Measurements from ENCODE around the gene KIF3B. TPM values are rescaled to one million over a fixed set of nuclear protein-coding genes. Genes with fewer than 3 reads are reported as not detected.

KIF3B gene
- total RNA-seq, 1 experiment from 2014 or later = 52.3 TPM

GRCh38 chr20:32362901-32363364 is 85.5 kb downstream of the KIF3B start:
- H3K36me3 ChIP-seq (ENCODE audit: low read depth) = 0 out of 2 replicates have a peak, but pooled peaks cover 4% of the 10 kb centered on the region
- H3K79me2 ChIP-seq (ENCODE audit: low read depth) = peaks cover 93% of the 10 kb centered on the region
- ChIA-PET POLR2A (ENCODE audit: unreplicated experiment) (no interaction called here), CTCF (no interaction called here)
- no peak overlapping the region for H2AFZ ChIP-seq
- H3K9me2 ChIP-seq (ENCODE audit: insufficient read depth) = no peaks in the 10 kb centered on the region
- H3K27ac ChIP-seq = no peak overlapping the region
- intact Hi-C loops (cut with micrococcal nuclease; ENCODE audit: unreplicated experiment) = no loop called here
- H3K4me3 ChIP-seq = no peak overlapping the region
- peaks cover 91% of the 10 kb centered on the region for H4K20me1 ChIP-seq (ENCODE audit: insufficient read depth)
- no peak for DNase-seq
- H3F3A ChIP-seq (ENCODE audit: insufficient read depth, low read depth) = peaks cover 10% of the 10 kb centered on the region
- no peak overlapping the region for H3K4me2 ChIP-seq
- H3K4me1 ChIP-seq (replicated peaks; ENCODE audit: insufficient read depth) = peaks cover 14% of the 10 kb centered on the region
- TF ChIP-seq CTCF (conservative IDR thresholded peaks at IDR 0.05) = no peak
- no peak for TF ChIP-seq EZH2 (IDR thresholded peaks at IDR 0.05; ENCODE audit: low read depth)
- no TSS peak for BruUV-seq (replicated peaks)
- H3K27me3 ChIP-seq (ENCODE audit: insufficient read depth, low read depth) = no peaks in the 10 kb centered on the region
- no peaks in the 10 kb centered on the region for H3K9me3 ChIP-seq (ENCODE audit: insufficient read depth, low read depth)

GRCh38 chr20:32363492-32363891 is 86.0 kb downstream of the KIF3B start:
- 0 out of 2 replicates have a peak, but pooled peaks cover 4% of the 10 kb centered on the region for H3K36me3 ChIP-seq (ENCODE audit: low read depth)
- BruUV-seq (replicated peaks) = no TSS peak
- intact Hi-C loops (cut with micrococcal nuclease; ENCODE audit: unreplicated experiment) = no loop called here
- no peaks in the 10 kb centered on the region for H3K27me3 ChIP-seq (ENCODE audit: insufficient read depth, low read depth)
- no peaks in the 10 kb centered on the region for H3K9me3 ChIP-seq (ENCODE audit: insufficient read depth, low read depth)
- no peak overlapping the region for H3K4me2 ChIP-seq
- POLR2A ChIA-PET (ENCODE audit: unreplicated experiment) = interaction anchor here (0.6 kb wide), 1 partner anchor 36 kb away, joined by 6 read pairs; no protein-coding TSS in a partner anchor
- no peak overlapping the region for H3K27ac ChIP-seq
- DNase-seq = no peak
- H3K4me1 ChIP-seq (replicated peaks; ENCODE audit: insufficient read depth) = peaks cover 14% of the 10 kb centered on the region
- H3K9me2 ChIP-seq (ENCODE audit: insufficient read depth) = no peaks in the 10 kb centered on the region
- H4K20me1 ChIP-seq (ENCODE audit: insufficient read depth) = peaks cover 95% of the 10 kb centered on the region
- H2AFZ ChIP-seq = no peak overlapping the region
- no peak for TF ChIP-seq CTCF (conservative IDR thresholded peaks at IDR 0.05)
- TF ChIP-seq EZH2 (IDR thresholded peaks at IDR 0.05; ENCODE audit: low read depth) = no peak
- H3K79me2 ChIP-seq (ENCODE audit: low read depth) = peaks cover 97% of the 10 kb centered on the region
- H3F3A ChIP-seq (ENCODE audit: insufficient read depth, low read depth) = peaks cover 10% of the 10 kb centered on the region
- H3K4me3 ChIP-seq = no peak overlapping the region
- CTCF ChIA-PET = no interaction called here

GRCh38 chr20:32364554-32365208 is 87.2 kb downstream of the KIF3B start:
- Histone ChIP-seq H3K4me3 (no peak overlapping the region), H2AFZ (no peak overlapping the region), H3K79me2 (ENCODE audit: low read depth) (peaks cover 98% of the 10 kb centered on the region), H3F3A (ENCODE audit: insufficient read depth, low read depth) (peaks cover 15% of the 10 kb centered on the region), H3K9me3 (ENCODE audit: insufficient read depth, low read depth) (no peaks in the 10 kb centered on the region), H3K4me1 (replicated peaks; ENCODE audit: insufficient read depth) (peaks cover 12% of the 10 kb centered on the region), H3K4me2 (no peak overlapping the region), H3K36me3 (ENCODE audit: low read depth) (peaks cover 11% of the 10 kb centered on the region), H4K20me1 (ENCODE audit: insufficient read depth) (peaks cover 96% of the 10 kb centered on the region), H3K27me3 (ENCODE audit: insufficient read depth, low read depth) (no peaks in the 10 kb centered on the region), H3K27ac (no peak overlapping the region), H3K9me2 (ENCODE audit: insufficient read depth) (no peaks in the 10 kb centered on the region)
- no peak for TF ChIP-seq CTCF (conservative IDR thresholded peaks at IDR 0.05)
- no peak for TF ChIP-seq EZH2 (IDR thresholded peaks at IDR 0.05; ENCODE audit: low read depth)
- DNase-seq = no peak
- ChIA-PET CTCF (no interaction called here), POLR2A (ENCODE audit: unreplicated experiment) (interaction anchor here (0.5 to 0.6 kb wide), 2 partner anchors 30 to 49 kb away, joined by 3 read pairs; no protein-coding TSS in a partner anchor)
- BruUV-seq (replicated peaks) = no TSS peak
- intact Hi-C loops (cut with micrococcal nuclease; ENCODE audit: unreplicated experiment) = no loop called here
